Mesothelial cell of epicardium (in vitro differentiated cells): ENCODE results near the gene CHRM1. TPM values are rescaled to one million over a fixed set of nuclear protein-coding genes. Genes with fewer than 3 reads are reported as not detected.

Experiments used
- DNase-seq, 2 experiments: peaks; one replicate each; pipeline ENCODE4 v3.0.0; 2021; ENCODE audit warnings: low spot score in 2 of 2; ENCODE audit not compliant: unreplicated experiment in 2 of 2
- H3K27ac Mint-ChIP-seq: 2 replicates; pipeline ENCODE4 v1.8.0; 2021; ENCODE audit warnings: mixed read lengths
- H3K27me3 Mint-ChIP-seq: 2 replicates; pipeline ENCODE4 v1.8.0; 2021; ENCODE audit warnings: low read depth, mixed read lengths
- H3K36me3 Mint-ChIP-seq: 2 replicates; pipeline ENCODE4 v1.8.0; 2021; ENCODE audit warnings: mixed read lengths
- H3K4me1 Mint-ChIP-seq: 2 replicates; pipeline ENCODE4 v1.8.0; 2021; ENCODE audit warnings: mixed read lengths
- H3K4me3 Mint-ChIP-seq: 2 replicates; pipeline ENCODE4 v1.8.0; 2021; ENCODE audit warnings: mild to moderate bottlenecking, moderate library complexity, mixed read lengths
- H3K9me3 Mint-ChIP-seq: 2 replicates; pipeline ENCODE4 v1.8.0; 2021; ENCODE audit warnings: mixed read lengths
- total RNA-seq: library from RNA; stranded (reverse); gene quantifications from 3 replicates; pipeline ENCODE4 v1.2.1, GENCODE V29; 2021
- TF ChIP-seq, protein P1 (sequence below): fragments of 200-600 bp; sonication (generic); IDR thresholded peaks from one replicate; pipeline ENCODE4 v1.5.0; 2021; ENCODE audit warnings: antibody characterized with exemption; ENCODE audit not compliant: unreplicated experiment

The CHRM1 gene, protein sequence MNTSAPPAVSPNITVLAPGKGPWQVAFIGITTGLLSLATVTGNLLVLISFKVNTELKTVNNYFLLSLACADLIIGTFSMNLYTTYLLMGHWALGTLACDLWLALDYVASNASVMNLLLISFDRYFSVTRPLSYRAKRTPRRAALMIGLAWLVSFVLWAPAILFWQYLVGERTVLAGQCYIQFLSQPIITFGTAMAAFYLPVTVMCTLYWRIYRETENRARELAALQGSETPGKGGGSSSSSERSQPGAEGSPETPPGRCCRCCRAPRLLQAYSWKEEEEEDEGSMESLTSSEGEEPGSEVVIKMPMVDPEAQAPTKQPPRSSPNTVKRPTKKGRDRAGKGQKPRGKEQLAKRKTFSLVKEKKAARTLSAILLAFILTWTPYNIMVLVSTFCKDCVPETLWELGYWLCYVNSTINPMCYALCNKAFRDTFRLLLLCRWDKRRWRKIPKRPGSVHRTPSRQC
- total RNA-seq = 0.09 to 0.72 TPM (median 0.11 TPM) in 3 replicates

DNA sequence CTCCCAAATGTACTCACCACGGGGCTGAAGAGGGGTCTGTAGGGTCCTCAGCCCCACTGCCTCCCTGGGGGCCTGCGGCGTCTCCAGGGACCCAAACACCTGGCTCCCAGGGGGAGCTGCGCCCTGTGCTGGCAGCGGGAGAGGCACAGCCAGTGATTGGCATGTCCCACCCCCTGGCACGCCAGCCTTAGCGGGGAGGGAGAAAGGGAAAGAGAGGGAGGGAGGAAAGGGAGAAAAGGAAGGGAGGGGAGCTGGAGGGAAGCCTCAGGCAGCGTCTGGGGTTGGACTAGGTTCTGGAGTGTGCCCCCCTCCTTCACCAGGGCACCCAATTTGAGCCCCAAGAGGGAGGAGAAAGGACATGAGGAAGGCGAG, at the start of gene CHRM1:
Gene CHRM1, minus strand, starts transcription at position 163 of the 372 bp plus-strand sequence. CDS start 10,263 bp downstream, outside the sequence.
- H3K27me3 Mint-ChIP-seq = peaks cover 41% of the 10 kb centered on the region
- peaks cover 38% of the 10 kb centered on the region for H3K4me1 Mint-ChIP-seq
- TF ChIP-seq, protein P1, sequence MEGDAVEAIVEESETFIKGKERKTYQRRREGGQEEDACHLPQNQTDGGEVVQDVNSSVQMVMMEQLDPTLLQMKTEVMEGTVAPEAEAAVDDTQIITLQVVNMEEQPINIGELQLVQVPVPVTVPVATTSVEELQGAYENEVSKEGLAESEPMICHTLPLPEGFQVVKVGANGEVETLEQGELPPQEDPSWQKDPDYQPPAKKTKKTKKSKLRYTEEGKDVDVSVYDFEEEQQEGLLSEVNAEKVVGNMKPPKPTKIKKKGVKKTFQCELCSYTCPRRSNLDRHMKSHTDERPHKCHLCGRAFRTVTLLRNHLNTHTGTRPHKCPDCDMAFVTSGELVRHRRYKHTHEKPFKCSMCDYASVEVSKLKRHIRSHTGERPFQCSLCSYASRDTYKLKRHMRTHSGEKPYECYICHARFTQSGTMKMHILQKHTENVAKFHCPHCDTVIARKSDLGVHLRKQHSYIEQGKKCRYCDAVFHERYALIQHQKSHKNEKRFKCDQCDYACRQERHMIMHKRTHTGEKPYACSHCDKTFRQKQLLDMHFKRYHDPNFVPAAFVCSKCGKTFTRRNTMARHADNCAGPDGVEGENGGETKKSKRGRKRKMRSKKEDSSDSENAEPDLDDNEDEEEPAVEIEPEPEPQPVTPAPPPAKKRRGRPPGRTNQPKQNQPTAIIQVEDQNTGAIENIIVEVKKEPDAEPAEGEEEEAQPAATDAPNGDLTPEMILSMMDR = no peak
- peak within 1 kb of the TSS; percentile 54 for H3K27ac Mint-ChIP-seq
- no peak for DNase-seq
- H3K9me3 Mint-ChIP-seq = no peaks in the 10 kb centered on the region
- H3K4me3 Mint-ChIP-seq = peak within 1 kb of the TSS; percentile 53
- no peaks in the 10 kb centered on the region for H3K36me3 Mint-ChIP-seq

DNA sequence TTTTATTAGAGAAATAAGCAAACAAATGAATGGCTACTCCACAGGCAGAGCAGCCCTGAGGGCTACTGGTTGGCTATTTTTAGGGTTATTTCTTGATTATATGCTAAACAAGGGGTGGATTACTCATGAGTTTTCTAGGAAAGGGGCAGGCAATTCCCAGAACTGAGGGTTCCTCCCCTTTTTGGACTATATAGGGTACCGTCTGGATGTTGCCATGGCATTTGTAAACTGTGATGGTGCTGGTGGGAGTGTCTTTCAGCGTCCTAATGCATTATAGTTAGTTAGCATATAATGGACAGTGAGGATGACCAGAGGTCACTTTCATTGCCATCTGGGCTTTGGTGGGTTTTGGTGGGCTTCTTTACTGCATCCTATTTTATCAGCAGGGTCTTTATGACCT, 44.4 kb upstream of the CHRM1 start:
- DNase-seq = no peak
- TF ChIP-seq, protein P1 = no peak
- peaks cover 2% of the 10 kb centered on the region for H3K36me3 Mint-ChIP-seq
- H3K27ac Mint-ChIP-seq = no peak overlapping the region
- peaks cover 8% of the 10 kb centered on the region for H3K4me1 Mint-ChIP-seq
- H3K9me3 Mint-ChIP-seq = peaks cover 14% of the 10 kb centered on the region
- no peak overlapping the region for H3K4me3 Mint-ChIP-seq
- peaks cover 11% of the 10 kb centered on the region for H3K27me3 Mint-ChIP-seq

DNA sequence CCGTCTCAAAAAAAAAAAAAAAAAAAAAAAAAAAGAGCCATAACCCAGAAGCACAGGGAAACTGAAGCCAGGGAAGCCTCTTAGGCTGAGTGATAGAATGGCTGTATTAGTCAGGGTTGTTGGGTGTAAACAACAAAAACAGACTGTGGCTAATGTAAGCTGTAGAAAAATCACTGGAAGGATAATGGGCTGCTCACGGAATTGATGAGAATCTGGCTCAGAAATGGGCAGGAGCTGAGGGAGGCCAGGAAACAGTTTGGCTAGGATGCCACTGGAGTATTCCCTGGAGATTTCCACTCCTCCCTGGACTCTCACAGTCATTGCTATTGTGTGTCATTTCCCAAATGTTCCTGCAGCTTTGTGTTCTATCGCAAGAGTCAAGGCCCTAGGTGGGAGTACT, 41.2 kb upstream of the CHRM1 start:
- no peak for DNase-seq
- peaks cover 10% of the 10 kb centered on the region for H3K9me3 Mint-ChIP-seq
- H3K27ac Mint-ChIP-seq = no peak overlapping the region
- H3K4me1 Mint-ChIP-seq = peaks cover 22% of the 10 kb centered on the region
- TF ChIP-seq, protein P1 = no peak
- H3K4me3 Mint-ChIP-seq = no peak overlapping the region
- peaks cover 2% of the 10 kb centered on the region for H3K27me3 Mint-ChIP-seq
- no peaks in the 10 kb centered on the region for H3K36me3 Mint-ChIP-seq

DNA sequence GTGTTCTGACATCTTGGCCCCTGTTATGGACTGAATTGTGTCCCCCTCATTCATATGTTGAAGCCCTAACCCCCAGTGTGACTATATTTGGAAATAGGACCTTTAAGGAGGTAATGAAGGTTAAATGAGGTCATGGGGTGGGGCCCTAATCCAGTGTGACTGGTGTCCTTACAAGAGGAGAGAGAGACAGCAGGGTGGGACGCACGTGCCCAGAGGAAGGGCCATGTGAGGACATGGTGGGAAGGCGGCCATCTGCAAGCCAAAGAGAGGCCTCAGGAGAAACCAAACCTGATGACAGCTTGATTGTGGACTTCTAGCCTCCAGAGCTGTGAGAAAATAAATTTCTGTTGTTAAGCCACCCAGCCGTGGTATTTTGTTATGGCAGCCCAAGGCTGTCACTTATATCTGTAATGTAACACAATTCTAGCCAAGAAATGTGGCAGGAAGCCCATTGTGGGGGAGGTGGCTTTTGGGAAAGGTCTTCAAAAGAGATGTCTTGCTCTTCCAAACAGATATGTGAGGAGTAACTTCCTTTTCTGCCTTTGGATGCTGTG, 39.9 kb upstream of the CHRM1 start:
- no peak overlapping the region for H3K4me3 Mint-ChIP-seq
- no peak overlapping the region for H3K27ac Mint-ChIP-seq
- H3K27me3 Mint-ChIP-seq = no peaks in the 10 kb centered on the region
- no peaks in the 10 kb centered on the region for H3K36me3 Mint-ChIP-seq
- TF ChIP-seq, protein P1 = no peak
- H3K4me1 Mint-ChIP-seq = peaks cover 22% of the 10 kb centered on the region
- DNase-seq = no peak
- no peaks in the 10 kb centered on the region for H3K9me3 Mint-ChIP-seq

DNA sequence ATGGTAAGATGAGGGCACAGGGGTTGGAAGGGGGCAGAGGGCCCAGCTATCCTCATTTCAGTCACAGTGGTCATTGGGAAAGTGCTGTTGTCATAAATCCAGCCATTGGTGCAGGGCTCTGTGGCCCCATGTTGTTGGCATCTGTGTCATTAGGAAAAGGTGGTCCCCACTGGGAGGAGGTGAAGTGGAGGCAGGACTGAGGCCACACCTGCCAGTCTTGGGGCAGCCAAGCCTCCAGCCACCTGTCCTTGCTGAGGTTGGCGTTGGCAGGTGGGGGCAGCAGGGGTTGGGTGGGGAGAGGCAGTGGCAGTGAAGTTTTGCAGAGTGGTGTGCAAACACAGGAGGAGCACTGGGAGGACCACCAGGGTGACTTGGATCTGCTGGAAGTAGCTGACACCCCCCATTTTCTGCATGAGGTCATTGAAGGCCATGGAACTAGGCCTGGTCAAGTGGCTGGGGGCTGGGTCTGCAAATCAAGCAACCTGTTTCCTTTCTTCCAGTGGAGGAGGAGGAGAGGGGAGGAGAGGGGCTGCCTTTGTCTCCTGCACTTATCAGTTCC, 38.3 kb upstream of the CHRM1 start:
- H3K27me3 Mint-ChIP-seq = no peaks in the 10 kb centered on the region
- no peaks in the 10 kb centered on the region for H3K36me3 Mint-ChIP-seq
- DNase-seq = no peak
- H3K4me1 Mint-ChIP-seq = peaks cover 23% of the 10 kb centered on the region
- TF ChIP-seq, protein P1 = no peak
- H3K9me3 Mint-ChIP-seq = no peaks in the 10 kb centered on the region
- no peak overlapping the region for H3K4me3 Mint-ChIP-seq
- peak overlapping the region; percentile 84 for H3K27ac Mint-ChIP-seq
